ENCODE results near the gene MMD.
A peak's percentile ranks its signal among the peaks of the same experiment; 100 is the strongest.

The MMD gene

GRCh38 chr17:55420067-55420775, 1.4 kb downstream of the MMD start:
- Histone ChIP-seq H3K36me3 (ENCODE audit: insufficient read depth, low read length) (peaks cover 40% of the 10 kb centered on the region), H3K9ac (ENCODE audit: low read length) (peak overlapping the region; percentile 97), H3K4me1 (ENCODE audit: insufficient read depth, low read length, severe bottlenecking) (peaks cover 54% of the 10 kb centered on the region), H3F3A (ENCODE audit: insufficient read depth, low read length) (0 out of 2 replicates have a peak, but pooled peaks cover 3% of the 10 kb centered on the region), H3K79me2 (ENCODE audit: insufficient read depth, low read length) (peaks cover 61% of the 10 kb centered on the region), H3K4me2 (ENCODE audit: low read length) (peak overlapping the region; percentile 97), H3K9me2 (ENCODE audit: low read depth, low read length) (no peaks in the 10 kb centered on the region), H3K27ac (ENCODE audit: low read depth, low read length, poor library complexity, severe bottlenecking) (peak overlapping the region; percentile 93), H3K9me3 (ENCODE audit: low read length) (no peaks in the 10 kb centered on the region), H3K27me3 (ENCODE audit: insufficient read depth, low read length) (no peaks in the 10 kb centered on the region), H4K20me1 (ENCODE audit: insufficient read depth, low read length) (no peaks in the 10 kb centered on the region), H2AFZ (ENCODE audit: low read length) (no peak overlapping the region), H3K4me3 (ENCODE audit: low read depth, low read length, poor library complexity, severe bottlenecking) (peak overlapping the region; percentile 95)
- TF ChIP-seq EZH2 (IDR thresholded peaks at IDR 0.05; ENCODE audit: borderline replicate concordance, low read length), result no peak
- TF ChIP-seq, protein P1, sequence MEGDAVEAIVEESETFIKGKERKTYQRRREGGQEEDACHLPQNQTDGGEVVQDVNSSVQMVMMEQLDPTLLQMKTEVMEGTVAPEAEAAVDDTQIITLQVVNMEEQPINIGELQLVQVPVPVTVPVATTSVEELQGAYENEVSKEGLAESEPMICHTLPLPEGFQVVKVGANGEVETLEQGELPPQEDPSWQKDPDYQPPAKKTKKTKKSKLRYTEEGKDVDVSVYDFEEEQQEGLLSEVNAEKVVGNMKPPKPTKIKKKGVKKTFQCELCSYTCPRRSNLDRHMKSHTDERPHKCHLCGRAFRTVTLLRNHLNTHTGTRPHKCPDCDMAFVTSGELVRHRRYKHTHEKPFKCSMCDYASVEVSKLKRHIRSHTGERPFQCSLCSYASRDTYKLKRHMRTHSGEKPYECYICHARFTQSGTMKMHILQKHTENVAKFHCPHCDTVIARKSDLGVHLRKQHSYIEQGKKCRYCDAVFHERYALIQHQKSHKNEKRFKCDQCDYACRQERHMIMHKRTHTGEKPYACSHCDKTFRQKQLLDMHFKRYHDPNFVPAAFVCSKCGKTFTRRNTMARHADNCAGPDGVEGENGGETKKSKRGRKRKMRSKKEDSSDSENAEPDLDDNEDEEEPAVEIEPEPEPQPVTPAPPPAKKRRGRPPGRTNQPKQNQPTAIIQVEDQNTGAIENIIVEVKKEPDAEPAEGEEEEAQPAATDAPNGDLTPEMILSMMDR (IDR thresholded peaks at IDR 0.05; ENCODE audit: low read length), result no peak

DNA sequence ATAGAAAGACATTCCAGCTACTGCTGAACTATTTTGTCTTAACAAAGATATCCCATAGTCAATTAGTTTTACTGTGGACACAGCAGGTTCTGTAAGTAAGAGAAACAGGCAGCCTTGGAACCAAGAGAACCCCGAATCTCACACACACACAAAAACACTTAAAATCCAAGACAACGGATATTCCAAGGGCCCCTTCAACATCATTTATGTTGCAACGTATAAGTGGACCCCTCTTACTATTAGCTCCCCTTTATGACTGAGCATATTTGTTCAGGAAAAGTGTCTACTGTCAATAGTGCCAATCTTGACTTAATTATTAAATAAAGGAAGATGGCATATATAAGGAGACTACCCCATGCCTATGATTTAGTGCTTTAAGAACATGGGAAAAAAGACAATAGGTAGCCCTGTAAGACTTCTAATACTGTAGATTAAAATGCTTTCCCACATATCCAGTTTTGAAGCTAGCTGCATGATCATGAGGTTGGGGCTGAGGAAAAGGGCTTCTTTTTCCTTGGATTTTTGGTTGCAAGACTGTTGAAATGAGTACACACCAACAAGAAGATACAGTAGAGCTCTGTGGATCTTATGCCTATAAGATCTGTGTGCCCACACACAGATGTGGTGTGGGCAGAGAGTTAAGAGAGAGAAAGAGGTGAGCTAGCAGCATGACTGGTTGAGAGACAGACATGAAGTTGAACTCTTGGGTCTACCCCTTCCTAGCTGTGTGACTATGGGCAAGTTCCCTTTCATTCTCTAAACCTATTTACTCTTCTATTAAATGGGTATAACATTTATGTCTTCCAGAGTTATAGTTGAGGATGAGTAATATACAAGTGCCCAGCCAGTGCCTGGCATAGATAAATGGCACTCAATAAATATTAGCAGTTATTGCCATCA, 3.0 kb downstream of the MMD start:
- peaks cover 49% of the 10 kb centered on the region for H3K36me3 ChIP-seq (ENCODE audit: insufficient read depth, low read length)
- peaks cover 3% of the 10 kb centered on the region; the same call in 1 of the 2 replicates for H4K20me1 ChIP-seq (ENCODE audit: insufficient read depth, low read length)
- peaks cover 68% of the 10 kb centered on the region for H3K79me2 ChIP-seq (ENCODE audit: insufficient read depth, low read length)
- peak overlapping the region; percentile 93 for H3K27ac ChIP-seq (ENCODE audit: low read depth, low read length, poor library complexity, severe bottlenecking)
- H3K4me3 ChIP-seq (ENCODE audit: low read depth, low read length, poor library complexity, severe bottlenecking), result no peak overlapping the region
- H3K4me1 ChIP-seq (ENCODE audit: insufficient read depth, low read length, severe bottlenecking), result peaks cover 38% of the 10 kb centered on the region
- no peaks in the 10 kb centered on the region for H3K9me2 ChIP-seq (ENCODE audit: low read depth, low read length)
- TF ChIP-seq, protein P1 (IDR thresholded peaks at IDR 0.05; ENCODE audit: low read length), result no peak
- no peak for TF ChIP-seq EZH2 (IDR thresholded peaks at IDR 0.05; ENCODE audit: borderline replicate concordance, low read length)
- no peaks in the 10 kb centered on the region for H3K27me3 ChIP-seq (ENCODE audit: insufficient read depth, low read length)
- H3F3A ChIP-seq (ENCODE audit: insufficient read depth, low read length), result 0 out of 2 replicates have a peak, but pooled peaks cover 3% of the 10 kb centered on the region
- H3K4me2 ChIP-seq (ENCODE audit: low read length), result peak overlapping the region; percentile 97
- no peak overlapping the region for H2AFZ ChIP-seq (ENCODE audit: low read length)
- no peaks in the 10 kb centered on the region for H3K9me3 ChIP-seq (ENCODE audit: low read length)
- H3K9ac ChIP-seq (ENCODE audit: low read length), result no peak overlapping the region

GRCh38 chr17:55417411-55418268, 4.0 kb downstream of the MMD start:
- Histone ChIP-seq H3K9me3 (ENCODE audit: low read length) (no peaks in the 10 kb centered on the region), H3K27me3 (ENCODE audit: insufficient read depth, low read length) (no peaks in the 10 kb centered on the region), H3K27ac (ENCODE audit: low read depth, low read length, poor library complexity, severe bottlenecking) (no peak overlapping the region), H2AFZ (ENCODE audit: low read length) (no peak overlapping the region), H3K4me1 (ENCODE audit: insufficient read depth, low read length, severe bottlenecking) (peaks cover 28% of the 10 kb centered on the region), H4K20me1 (ENCODE audit: insufficient read depth, low read length) (peaks cover 3% of the 10 kb centered on the region; the same call in 1 of the 2 replicates), H3K9me2 (ENCODE audit: low read depth, low read length) (no peaks in the 10 kb centered on the region), H3K79me2 (ENCODE audit: insufficient read depth, low read length) (peaks cover 68% of the 10 kb centered on the region), H3F3A (ENCODE audit: insufficient read depth, low read length) (0 out of 2 replicates have a peak, but pooled peaks cover 3% of the 10 kb centered on the region), H3K9ac (ENCODE audit: low read length) (no peak overlapping the region), H3K4me2 (ENCODE audit: low read length) (no peak overlapping the region), H3K4me3 (ENCODE audit: low read depth, low read length, poor library complexity, severe bottlenecking) (no peak overlapping the region), H3K36me3 (ENCODE audit: insufficient read depth, low read length) (peaks cover 59% of the 10 kb centered on the region)
- no peak for TF ChIP-seq EZH2 (IDR thresholded peaks at IDR 0.05; ENCODE audit: borderline replicate concordance, low read length)
- TF ChIP-seq, protein P1 (IDR thresholded peaks at IDR 0.05; ENCODE audit: low read length), result no peak
